HTR-8/SVneo (cell line): ENCODE measurements around the gene FBXO48.

Experiments
- DNase-seq: peaks from one replicate; pipeline ENCODE4 v3.0.0; 2011; ENCODE audit warnings: low spot score, mixed read lengths; ENCODE audit not compliant: insufficient read length
- FAIRE-seq: peaks from 2 replicates; lab custom pipeline; 2011; peaks lifted over from hg19 to GRCh38; lab: Jason Lieb, UNC

The FBXO48 gene

GRCh38 chr2:68416081-68416675, 50.9 kb downstream of the FBXO48 start:
- FAIRE-seq (no peak), DNase-seq (no peak)

DNA sequence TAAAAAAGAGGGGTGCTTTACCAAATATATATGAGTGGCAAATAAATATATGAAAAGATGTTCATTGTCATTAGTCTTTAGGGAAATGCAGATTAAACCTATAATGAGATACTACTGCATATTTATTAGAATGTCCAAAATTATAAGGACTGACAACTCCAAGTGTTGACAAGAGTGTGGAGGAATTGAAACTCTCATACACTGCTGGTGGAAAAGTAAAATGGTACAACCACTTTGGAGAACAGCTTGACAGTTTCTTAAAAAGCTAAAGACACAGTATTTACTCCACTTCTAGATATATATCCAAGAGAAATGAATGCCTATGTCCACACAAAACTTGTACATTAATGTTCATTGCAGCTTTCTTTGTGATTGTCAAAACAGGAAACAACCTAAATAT, 51.6 kb downstream of the FBXO48 start:
- no peak for FAIRE-seq
- no peak for DNase-seq

- no peak for FAIRE-seq
- no peak for DNase-seq
These were observed 52.2 kb downstream of the FBXO48 start for GRCh38 chr2:68414876-68415275.

DNA sequence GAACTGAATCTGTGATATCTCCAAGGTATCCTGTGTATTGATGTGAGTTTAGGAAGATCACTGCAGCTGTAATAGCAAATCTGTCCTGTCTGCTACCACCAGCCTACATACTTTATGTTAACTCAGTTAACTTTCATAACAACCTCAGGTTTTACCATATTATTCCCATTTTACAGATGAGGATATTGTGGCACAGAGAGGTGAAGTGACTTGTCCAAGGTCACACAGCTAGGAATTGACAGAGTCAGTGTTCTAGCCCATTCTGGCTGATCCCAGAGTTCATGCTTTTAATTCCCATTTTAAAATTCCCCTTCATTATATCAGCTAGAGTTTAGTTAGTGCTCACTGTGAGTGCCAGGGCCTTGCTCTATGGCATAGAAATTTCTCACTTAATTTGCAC, 52.6 kb downstream of the FBXO48 start:
- no peak for DNase-seq
- peak; percentile 9 for FAIRE-seq

GRCh38 chr2:68413466-68413865, 53.6 kb downstream of the FBXO48 start:
- FAIRE-seq (no peak), DNase-seq (no peak)

DNA sequence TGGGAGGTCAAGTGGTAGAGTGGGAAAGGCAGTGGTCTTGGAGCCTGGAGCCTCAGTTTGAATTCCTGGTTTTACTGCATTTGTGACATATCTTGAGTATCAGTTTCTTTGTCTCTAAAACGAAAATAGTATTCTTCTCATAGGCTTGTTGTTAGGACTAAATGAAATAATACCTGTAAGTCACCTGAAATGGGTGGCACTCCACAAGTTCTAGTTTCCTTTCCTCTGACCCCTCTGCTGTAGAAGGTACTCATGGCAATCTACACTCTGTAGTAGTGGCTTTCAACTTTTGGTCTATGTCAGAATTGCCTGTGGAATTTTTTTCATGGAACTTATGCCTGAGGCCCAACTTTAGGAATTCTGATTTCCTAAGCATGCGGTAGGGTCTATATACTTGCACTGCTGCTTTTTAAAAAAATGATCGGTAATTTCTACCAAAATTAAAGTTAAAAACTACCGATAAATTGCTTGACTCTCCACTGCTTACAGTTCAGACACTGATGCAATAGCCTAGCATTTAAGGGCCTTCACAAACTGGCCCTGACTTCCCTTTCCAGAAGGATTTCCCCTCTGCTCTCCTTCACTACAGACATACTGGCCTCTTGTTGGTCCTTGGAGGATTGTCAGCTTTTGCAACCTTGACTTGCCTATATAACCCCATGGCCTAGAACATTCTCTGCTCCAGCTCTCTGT, 54.8 kb downstream of the FBXO48 start:
- DNase-seq (no peak), FAIRE-seq (no peak)

DNA sequence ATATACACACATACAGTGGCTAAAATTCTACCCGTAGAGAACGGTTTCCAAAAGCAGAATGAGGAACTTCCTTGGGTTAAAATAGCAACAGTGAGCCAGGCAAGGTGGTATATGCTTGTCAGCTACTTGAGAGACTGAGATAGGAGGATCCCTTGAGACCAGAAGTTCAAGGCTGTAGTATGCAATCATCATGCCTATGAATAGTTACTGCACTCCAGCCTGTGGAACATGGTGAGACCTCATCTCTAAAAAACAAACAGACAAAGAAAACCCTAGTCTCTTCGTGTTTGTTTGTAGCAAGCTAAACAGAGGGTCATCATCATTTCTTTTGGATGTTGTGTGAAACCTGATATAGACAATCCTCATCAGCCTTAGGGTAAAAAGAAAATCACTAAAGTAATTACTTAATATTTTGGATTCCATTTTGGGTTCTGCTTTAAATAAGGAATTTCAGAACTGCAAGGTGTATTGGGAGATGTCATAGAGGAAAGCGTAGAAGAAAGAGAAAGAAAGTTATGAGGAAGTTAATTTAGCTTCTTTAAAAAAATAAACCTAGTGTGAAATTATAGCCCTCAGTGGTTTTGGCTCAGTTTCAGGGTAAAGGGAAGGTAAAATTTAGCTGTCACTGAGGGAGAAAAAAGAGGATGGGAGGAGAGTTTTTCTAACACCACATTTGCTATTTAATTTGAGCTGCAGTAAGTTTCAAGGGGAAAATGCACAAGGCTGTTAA, 55.5 kb downstream of the FBXO48 start:
- no peak for DNase-seq
- no peak for FAIRE-seq
